Activated naive CD8-positive, alpha-beta T cell treated with anti-CD3 and anti-CD28 coated beads for 36 hours (primary cell): ENCODE results near the gene CLSTN1. TPM values are rescaled to one million over a fixed set of nuclear protein-coding genes. Genes with fewer than 3 reads are reported as not detected.
"Not testable (repeated sequence)": the region's sequence is repeated elsewhere in the genome, so short reads cannot be mapped to it uniquely, and the experiment has no call there.

Experiments
- DNase-seq: peaks from one replicate; pipeline ENCODE4 v3.0.0; 2021
- H3K27ac Mint-ChIP-seq: one replicate; pipeline ENCODE4 v1.8.0; 2022; ENCODE audit warnings: mild to moderate bottlenecking, moderate library complexity, mixed read lengths
- H3K27me3 Mint-ChIP-seq: one replicate; pipeline ENCODE4 v1.8.0; 2022; ENCODE audit warnings: mild to moderate bottlenecking, mixed read lengths
- H3K36me3 Mint-ChIP-seq: one replicate; pipeline ENCODE4 v1.8.0; 2021; ENCODE audit warnings: mild to moderate bottlenecking, mixed read lengths
- H3K4me1 Mint-ChIP-seq: one replicate; pipeline ENCODE4 v1.8.0; 2021; ENCODE audit warnings: mixed read lengths
- H3K4me3 Mint-ChIP-seq: one replicate; pipeline ENCODE4 v1.8.0; 2022; ENCODE audit warnings: mild to moderate bottlenecking, moderate library complexity, mixed read lengths
- H3K9me3 Mint-ChIP-seq: one replicate; pipeline ENCODE4 v1.8.0; 2022; ENCODE audit warnings: mixed read lengths
- total RNA-seq, 2 experiments: library from RNA; stranded (reverse); gene quantifications; one replicate each; pipeline ENCODE4 v1.2.3, GENCODE V29; 2021

The CLSTN1 gene
- total RNA-seq, 2 experiments from 2014 or later = 30.4 to 31.0 TPM

- DNase-seq = no peak
- H3K9me3 Mint-ChIP-seq = no peaks in the 10 kb centered on the region
- no peak overlapping the region for H3K27ac Mint-ChIP-seq
- peaks cover 15% of the 10 kb centered on the region for H3K4me1 Mint-ChIP-seq
- no peaks in the 10 kb centered on the region for H3K36me3 Mint-ChIP-seq
- H3K27me3 Mint-ChIP-seq = no peaks in the 10 kb centered on the region
- H3K4me3 Mint-ChIP-seq = no peak overlapping the region
Observed at GRCh38 chr1:9780554-9781110, 43.1 kb downstream of the CLSTN1 start.

- Mint-ChIP-seq H3K4me1 (peaks cover 8% of the 10 kb centered on the region), H3K27me3 (no peaks in the 10 kb centered on the region), H3K27ac (no peak overlapping the region), H3K36me3 (no peaks in the 10 kb centered on the region), H3K9me3 (no peaks in the 10 kb centered on the region), H3K4me3 (no peak overlapping the region)
- no peak for DNase-seq
Observed at GRCh38 chr1:9778905-9779304, 44.9 kb downstream of the CLSTN1 start.

- Mint-ChIP-seq H3K36me3 (peaks cover 7% of the 10 kb centered on the region), H3K27me3 (no peaks in the 10 kb centered on the region), H3K4me3 (no peak overlapping the region), H3K4me1 (peaks cover 9% of the 10 kb centered on the region), H3K27ac (no peak overlapping the region), H3K9me3 (no peaks in the 10 kb centered on the region)
- no peak for DNase-seq
Observed at GRCh38 chr1:9776685-9777084, 47.1 kb downstream of the CLSTN1 start.

GRCh38 chr1:9774712-9775679 is 48.8 kb downstream of the CLSTN1 start:
- Mint-ChIP-seq H3K36me3 (peaks cover 7% of the 10 kb centered on the region), H3K4me1 (peaks cover 9% of the 10 kb centered on the region), H3K4me3 (no peak overlapping the region), H3K9me3 (no peaks in the 10 kb centered on the region), H3K27ac (no peak overlapping the region), H3K27me3 (no peaks in the 10 kb centered on the region)
- DNase-seq = no peak

GRCh38 chr1:9770298-9770697 is 53.5 kb downstream of the CLSTN1 start:
- Mint-ChIP-seq H3K4me3 (no peak overlapping the region), H3K4me1 (peaks cover 6% of the 10 kb centered on the region), H3K27ac (no peak overlapping the region), H3K9me3 (no peaks in the 10 kb centered on the region), H3K36me3 (peaks cover 7% of the 10 kb centered on the region), H3K27me3 (no peaks in the 10 kb centered on the region)
- no peak for DNase-seq

- H3K27ac Mint-ChIP-seq = no peak overlapping the region
- no peaks in the 10 kb centered on the region for H3K9me3 Mint-ChIP-seq
- DNase-seq = no peak
- H3K4me3 Mint-ChIP-seq = no peak overlapping the region
- H3K27me3 Mint-ChIP-seq = no peaks in the 10 kb centered on the region
- H3K4me1 Mint-ChIP-seq = peaks cover 10% of the 10 kb centered on the region
- peaks cover 7% of the 10 kb centered on the region for H3K36me3 Mint-ChIP-seq
Observed at GRCh38 chr1:9768983-9769382, 54.8 kb downstream of the CLSTN1 start.

- Mint-ChIP-seq H3K4me1 (peaks cover 8% of the 10 kb centered on the region), H3K27ac (no peak overlapping the region), H3K9me3 (no peaks in the 10 kb centered on the region), H3K36me3 (peaks cover 7% of the 10 kb centered on the region), H3K4me3 (no peak overlapping the region), H3K27me3 (no peaks in the 10 kb centered on the region)
- DNase-seq = peak; percentile 6
Observed at GRCh38 chr1:9767964-9768668, 55.6 kb downstream of the CLSTN1 start.

GRCh38 chr1:9766759-9767442 is 56.9 kb downstream of the CLSTN1 start:
- no peaks in the 10 kb centered on the region for H3K9me3 Mint-ChIP-seq
- DNase-seq = no peak
- H3K36me3 Mint-ChIP-seq = peaks cover 1% of the 10 kb centered on the region
- H3K4me1 Mint-ChIP-seq = peaks cover 8% of the 10 kb centered on the region
- no peak overlapping the region for H3K27ac Mint-ChIP-seq
- H3K4me3 Mint-ChIP-seq = no peak overlapping the region
- H3K27me3 Mint-ChIP-seq = no peaks in the 10 kb centered on the region

GRCh38 chr1:9764550-9764949 is 59.2 kb downstream of the CLSTN1 start:
- Mint-ChIP-seq H3K4me3 (no peak overlapping the region), H3K27ac (no peak overlapping the region), H3K9me3 (no peaks in the 10 kb centered on the region), H3K27me3 (no peaks in the 10 kb centered on the region), H3K36me3 (no peaks in the 10 kb centered on the region), H3K4me1 (peaks cover 8% of the 10 kb centered on the region)
- DNase-seq = no peak

GRCh38 chr1:9763914-9764313 is 59.9 kb downstream of the CLSTN1 start:
- no peak for DNase-seq
- Mint-ChIP-seq H3K36me3 (no peaks in the 10 kb centered on the region), H3K27ac (no peak overlapping the region), H3K4me1 (peaks cover 6% of the 10 kb centered on the region), H3K9me3 (no peaks in the 10 kb centered on the region), H3K27me3 (no peaks in the 10 kb centered on the region), H3K4me3 (no peak overlapping the region)

GRCh38 chr1:9762446-9762845 is 61.3 kb downstream of the CLSTN1 start:
- not testable (repeated sequence) for H3K4me3 Mint-ChIP-seq, H3K4me1 Mint-ChIP-seq, H3K9me3 Mint-ChIP-seq, H3K27ac Mint-ChIP-seq, H3K36me3 Mint-ChIP-seq, H3K27me3 Mint-ChIP-seq, DNase-seq

GRCh38 chr1:9761855-9762254 is 61.9 kb downstream of the CLSTN1 start:
- Mint-ChIP-seq H3K4me1 (peaks cover 6% of the 10 kb centered on the region), H3K36me3 (no peaks in the 10 kb centered on the region), H3K27me3 (no peaks in the 10 kb centered on the region), H3K9me3 (no peaks in the 10 kb centered on the region), H3K4me3 (no peak overlapping the region), H3K27ac (no peak overlapping the region)
- no peak for DNase-seq

- H3K36me3 Mint-ChIP-seq = no peaks in the 10 kb centered on the region
- no peak for DNase-seq
- H3K27me3 Mint-ChIP-seq = no peaks in the 10 kb centered on the region
- no peak overlapping the region for H3K27ac Mint-ChIP-seq
- H3K4me1 Mint-ChIP-seq = peaks cover 6% of the 10 kb centered on the region
- no peaks in the 10 kb centered on the region for H3K9me3 Mint-ChIP-seq
- H3K4me3 Mint-ChIP-seq = no peak overlapping the region
Observed at GRCh38 chr1:9760824-9761223, 62.9 kb downstream of the CLSTN1 start.

- no peak overlapping the region for H3K27ac Mint-ChIP-seq
- DNase-seq = no peak
- H3K4me1 Mint-ChIP-seq = peaks cover 6% of the 10 kb centered on the region
- no peaks in the 10 kb centered on the region for H3K27me3 Mint-ChIP-seq
- no peaks in the 10 kb centered on the region for H3K9me3 Mint-ChIP-seq
- H3K36me3 Mint-ChIP-seq = no peaks in the 10 kb centered on the region
- no peak overlapping the region for H3K4me3 Mint-ChIP-seq
Observed at GRCh38 chr1:9759939-9760338, 63.8 kb downstream of the CLSTN1 start.

- no peak overlapping the region for H3K27ac Mint-ChIP-seq
- DNase-seq = no peak
Observed at GRCh38 chr1:9758559-9759121, 65.1 kb downstream of the CLSTN1 start.

More at GRCh38 chr1:9758559-9759121, 65.1 kb downstream of the CLSTN1 start:
- Mint-ChIP-seq H3K4me3 (no peak overlapping the region), H3K4me1 (peaks cover 2% of the 10 kb centered on the region), H3K27me3 (no peaks in the 10 kb centered on the region), H3K9me3 (no peaks in the 10 kb centered on the region), H3K36me3 (no peaks in the 10 kb centered on the region)
